ENCODE results near the gene ATP1B1. TPM values are rescaled to one million over a fixed set of nuclear protein-coding genes. Genes with fewer than 3 reads are reported as not detected.
"Not testable (repeated sequence)": the region's sequence is repeated elsewhere in the genome, so short reads cannot be mapped to it uniquely, and the experiment has no call there.

Gene ATP1B1
- total RNA-seq, 1 experiment from 2014 or later = 86.4 TPM

DNA sequence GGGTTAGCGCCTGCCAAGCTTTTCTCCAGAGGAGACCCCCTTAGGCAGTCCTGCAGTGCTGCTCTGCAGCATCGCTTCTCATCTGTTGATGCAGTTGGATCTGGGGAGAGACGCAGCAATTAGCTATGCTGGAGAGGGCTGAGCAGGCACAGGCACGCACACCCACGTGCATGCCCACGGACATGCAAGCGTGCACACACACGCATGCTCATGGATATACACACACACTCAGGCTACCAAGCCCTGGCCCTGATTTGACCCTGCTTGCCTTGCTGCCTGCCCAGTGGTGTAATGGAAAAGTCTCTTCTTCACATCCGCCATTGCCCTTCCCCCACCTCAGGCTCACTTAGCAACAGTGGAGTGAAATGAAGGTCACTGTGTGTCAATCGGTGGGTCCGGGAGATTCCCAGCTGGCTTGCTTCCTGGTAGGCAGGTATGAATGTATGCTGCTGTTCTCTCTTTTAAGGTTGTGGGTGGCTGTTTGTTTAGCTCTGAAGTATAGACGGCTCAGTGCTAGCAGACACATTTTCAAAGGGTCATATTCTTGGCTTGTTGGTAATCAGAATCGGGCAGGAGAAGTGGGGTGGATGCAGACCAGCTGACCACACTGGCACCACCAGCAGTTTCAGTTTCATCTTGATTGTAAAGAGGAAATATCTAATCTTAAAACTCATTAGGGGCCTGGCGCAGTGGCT lies 9.5 kb downstream of the ATP1B1 start:
- DNase-seq (ENCODE audit: low spot score) = peak; percentile 76

- DNase-seq (ENCODE audit: low spot score) = no peak
Measured at GRCh38 chr1:169117014-169117413, 10.5 kb downstream of the ATP1B1 start.

DNA sequence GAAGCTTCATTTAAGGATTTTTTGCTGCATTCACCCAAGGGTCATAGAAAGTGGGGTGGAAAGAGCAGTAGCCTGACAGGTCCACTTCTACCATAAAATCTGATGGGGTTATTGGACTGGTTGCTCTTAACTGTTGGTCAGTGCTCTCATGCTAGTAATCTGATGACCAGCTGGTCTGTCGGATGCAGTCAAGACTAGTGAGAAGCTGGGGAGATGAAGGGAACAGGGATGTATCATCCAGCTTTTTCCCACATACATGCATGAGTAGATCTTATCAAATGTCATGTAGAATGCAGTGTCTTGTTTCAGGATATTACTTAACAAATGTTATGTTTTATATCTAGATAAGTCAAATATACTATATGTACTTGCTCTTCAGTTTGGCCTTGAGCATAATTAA lies 11.1 kb downstream of the ATP1B1 start:
- no peak for DNase-seq (ENCODE audit: low spot score)

- no peak for DNase-seq (ENCODE audit: low spot score)
Measured at GRCh38 chr1:169118227-169118626, 11.7 kb downstream of the ATP1B1 start.

DNA sequence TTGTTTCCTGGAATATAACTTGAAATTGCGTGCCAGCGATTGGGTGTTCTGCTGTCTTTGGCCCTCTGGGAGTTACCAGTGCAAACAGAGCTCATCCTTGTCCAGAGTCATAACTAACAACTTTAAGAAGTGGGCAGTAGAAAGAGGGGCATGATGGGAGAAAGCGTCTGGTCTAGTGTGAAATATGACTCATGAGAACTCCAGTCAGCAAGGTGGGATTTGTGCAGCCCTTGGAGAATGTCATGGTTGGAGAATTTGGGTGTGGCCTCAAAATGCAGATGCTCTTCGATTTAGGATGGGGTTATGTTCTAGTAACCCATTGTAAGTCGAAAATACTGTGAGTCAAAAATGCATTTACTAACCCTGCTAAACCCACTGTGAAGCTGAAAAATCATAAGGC lies 12.9 kb downstream of the ATP1B1 start:
- DNase-seq (ENCODE audit: low spot score) = no peak

GRCh38 chr1:169120066-169120465 lies 13.6 kb downstream of the ATP1B1 start:
- DNase-seq (ENCODE audit: low spot score) = no peak

GRCh38 chr1:169121146-169121923 lies 14.8 kb downstream of the ATP1B1 start:
- DNase-seq (ENCODE audit: low spot score) = no peak

DNA sequence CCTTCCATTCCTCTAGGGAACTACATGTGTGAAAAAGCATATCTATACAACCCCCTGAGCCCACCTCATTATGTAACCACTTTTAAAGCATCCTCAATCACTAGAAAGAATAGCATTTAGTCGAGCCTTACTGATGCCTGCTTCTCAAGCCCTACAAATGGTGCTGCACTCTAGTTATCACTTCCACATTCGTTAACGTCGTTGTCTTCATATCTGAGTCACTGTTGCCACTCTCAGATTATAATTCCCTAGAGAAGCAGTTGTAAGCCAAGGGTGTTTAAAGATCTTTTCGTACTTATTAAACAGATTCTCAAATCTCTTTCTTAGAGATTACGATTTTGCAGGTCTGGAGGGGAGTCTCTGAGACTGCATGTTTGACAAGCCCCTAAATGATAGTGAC lies 16.5 kb downstream of the ATP1B1 start:
- DNase-seq (ENCODE audit: low spot score) = no peak

- peak; percentile 82 for DNase-seq (ENCODE audit: low spot score)
Measured at GRCh38 chr1:169124459-169124858, 18.0 kb downstream of the ATP1B1 start.

GRCh38 chr1:169125597-169125996 lies 19.1 kb downstream of the ATP1B1 start:
- not testable (repeated sequence) for DNase-seq (ENCODE audit: low spot score)

DNA sequence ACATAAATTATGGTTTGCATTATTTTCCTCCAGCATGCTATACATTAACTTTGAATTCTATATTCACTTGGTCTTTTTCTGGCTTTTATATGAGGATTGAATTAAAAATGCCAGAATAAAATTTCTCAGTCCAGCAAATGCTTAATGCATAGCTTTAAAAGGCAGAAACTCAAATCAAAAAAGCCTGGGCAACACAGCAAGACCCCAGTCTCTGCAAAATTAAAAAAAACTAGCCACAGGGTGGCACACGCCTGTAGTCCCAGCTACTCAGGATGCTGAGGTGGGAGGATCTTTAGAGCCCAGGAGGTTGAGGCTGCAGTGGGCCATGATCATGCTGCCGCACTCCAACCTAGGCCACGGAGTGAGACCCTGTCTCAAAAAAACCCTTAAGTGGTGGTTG lies 19.8 kb downstream of the ATP1B1 start:
- DNase-seq (ENCODE audit: low spot score) = no peak

DNA sequence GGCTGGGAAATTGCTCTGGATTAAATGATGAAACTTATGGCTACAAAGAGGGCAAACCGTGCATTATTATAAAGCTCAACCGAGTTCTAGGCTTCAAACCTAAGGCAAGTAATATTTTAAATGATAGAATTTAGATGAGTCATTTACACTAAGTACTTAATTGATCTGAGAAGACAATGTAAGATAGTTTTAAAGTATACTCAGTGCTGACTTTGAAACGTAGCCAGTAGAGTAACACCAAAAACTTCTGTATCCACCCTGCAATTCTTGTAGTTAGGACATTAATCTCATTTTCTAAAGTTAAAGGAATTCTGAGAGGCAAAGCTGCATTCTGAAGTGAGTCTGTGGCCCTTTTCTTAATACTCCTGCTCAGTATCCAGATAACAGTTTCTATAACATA lies 20.8 kb downstream of the ATP1B1 start:
- no peak for DNase-seq (ENCODE audit: low spot score)

DNA sequence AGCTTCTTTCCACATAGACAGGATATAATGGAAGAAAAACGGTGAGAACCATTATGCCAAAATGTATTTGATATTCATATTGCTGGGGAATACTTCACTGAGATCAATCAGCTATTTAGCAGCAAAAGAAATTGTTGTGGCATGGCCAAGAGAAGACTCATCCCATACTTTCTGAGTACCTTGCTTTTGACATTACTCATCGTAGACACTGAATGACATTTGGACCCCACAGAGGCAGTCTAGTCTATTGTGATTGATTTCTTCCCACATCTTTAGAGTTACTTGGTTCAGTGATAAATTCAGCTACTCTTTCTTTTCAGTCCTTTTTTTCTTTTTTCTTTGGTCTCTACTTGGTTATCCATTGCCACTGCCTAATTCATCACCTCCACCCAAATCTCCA lies 22.1 kb downstream of the ATP1B1 start:
- DNase-seq (ENCODE audit: low spot score) = no peak

DNA sequence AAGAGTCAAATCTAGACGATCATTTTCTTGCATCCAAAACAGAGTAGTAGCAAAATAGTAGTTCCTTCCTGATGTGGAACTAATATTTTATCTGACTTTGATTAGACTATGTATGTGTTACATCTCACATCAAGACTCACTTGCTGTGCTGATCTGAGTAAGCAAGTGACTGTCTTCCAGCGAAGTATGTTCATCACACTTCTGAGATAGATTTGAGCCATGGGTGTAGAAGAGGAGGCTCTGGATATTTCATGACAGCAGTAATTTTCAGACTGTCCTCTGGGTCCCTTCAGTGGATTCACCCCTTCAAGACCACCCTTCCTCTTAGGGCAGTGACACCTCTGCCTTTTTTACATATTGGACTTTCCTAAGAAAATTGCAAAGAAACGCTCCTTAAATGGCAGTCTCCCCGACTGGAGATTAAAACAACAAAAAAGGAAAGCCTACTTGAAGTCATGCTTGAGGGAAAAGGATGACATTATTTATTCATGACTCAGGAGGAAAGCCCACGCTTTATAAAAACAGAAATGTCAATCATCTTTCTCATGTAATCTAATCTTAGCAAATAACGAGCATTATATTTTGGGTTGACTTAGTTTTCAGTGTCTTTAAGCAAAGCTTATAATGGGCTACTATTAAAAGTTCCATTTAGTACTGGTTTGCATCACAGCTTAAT lies 22.8 kb downstream of the ATP1B1 start:
- no peak for DNase-seq (ENCODE audit: low spot score)

DNA sequence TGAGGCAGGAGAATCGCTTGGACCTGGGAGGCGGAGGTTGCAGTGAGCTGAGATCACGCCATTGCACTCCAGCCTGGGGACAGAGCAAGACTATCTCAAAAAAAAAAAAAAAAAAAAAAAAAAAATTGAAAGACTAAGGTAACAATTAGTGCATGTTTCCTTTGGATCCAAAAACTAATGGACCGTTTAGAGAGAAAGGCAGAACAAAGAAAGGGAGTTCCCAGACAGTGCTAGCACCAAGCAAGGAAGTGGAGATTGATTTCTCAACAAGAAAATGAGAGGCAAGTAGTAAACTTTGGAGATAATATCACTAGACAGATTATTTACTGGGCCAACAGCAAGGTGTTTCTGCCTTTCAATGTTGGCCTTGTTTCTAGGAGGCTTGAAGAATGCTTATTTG lies 24.2 kb downstream of the ATP1B1 start:
- DNase-seq (ENCODE audit: low spot score) = no peak

DNA sequence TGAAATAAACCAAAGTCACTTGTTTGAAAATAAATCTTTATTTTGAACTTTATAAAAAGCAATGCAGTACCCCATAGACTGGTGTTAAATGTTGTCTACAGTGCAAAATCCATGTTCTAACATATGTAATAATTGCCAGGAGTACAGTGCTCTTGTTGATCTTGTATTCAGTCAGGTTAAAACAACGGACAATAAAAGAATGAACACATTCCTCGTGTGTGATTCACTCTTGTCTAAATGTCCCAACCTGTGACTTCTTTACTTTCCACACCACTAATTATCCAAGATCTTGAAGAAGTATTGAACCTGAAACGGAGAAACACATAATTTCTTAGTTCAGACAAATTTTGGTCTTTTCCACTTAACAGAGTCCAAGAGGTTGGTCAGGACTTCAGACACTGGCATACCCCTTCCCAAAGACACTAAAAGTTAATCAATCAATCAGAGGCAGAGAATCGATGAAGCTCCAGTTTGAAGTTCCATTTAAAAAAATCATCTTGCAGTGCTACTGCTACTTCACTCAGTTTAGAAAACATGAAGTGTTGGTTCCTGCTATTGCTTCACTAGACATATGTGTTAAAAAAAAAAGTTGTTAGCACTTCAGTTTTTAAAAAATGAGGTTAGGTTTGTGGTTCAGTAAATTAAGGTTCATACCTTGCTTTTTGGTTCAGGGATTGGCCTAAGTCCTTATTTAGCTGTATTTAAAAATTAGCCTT lies 26.2 kb downstream of the ATP1B1 start:
- no peak for DNase-seq (ENCODE audit: low spot score)

DNA sequence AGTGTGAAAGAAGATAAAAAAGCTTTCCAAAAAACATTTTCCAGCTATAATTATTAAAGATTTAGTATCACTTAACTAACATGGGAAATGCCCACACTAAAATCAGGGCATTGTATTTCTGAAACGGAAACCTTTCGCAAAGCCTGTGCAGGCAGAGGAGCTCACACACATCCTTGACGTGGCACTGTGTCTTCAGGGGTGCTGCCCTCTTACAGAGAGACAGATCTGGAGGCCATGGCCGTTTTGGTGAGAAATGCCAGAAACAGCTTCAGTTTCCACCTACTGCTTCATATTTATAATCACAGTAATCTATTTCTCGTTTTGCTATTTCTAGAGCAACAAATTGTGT lies 26.7 kb downstream of the ATP1B1 start:
- no peak for DNase-seq (ENCODE audit: low spot score)

DNA sequence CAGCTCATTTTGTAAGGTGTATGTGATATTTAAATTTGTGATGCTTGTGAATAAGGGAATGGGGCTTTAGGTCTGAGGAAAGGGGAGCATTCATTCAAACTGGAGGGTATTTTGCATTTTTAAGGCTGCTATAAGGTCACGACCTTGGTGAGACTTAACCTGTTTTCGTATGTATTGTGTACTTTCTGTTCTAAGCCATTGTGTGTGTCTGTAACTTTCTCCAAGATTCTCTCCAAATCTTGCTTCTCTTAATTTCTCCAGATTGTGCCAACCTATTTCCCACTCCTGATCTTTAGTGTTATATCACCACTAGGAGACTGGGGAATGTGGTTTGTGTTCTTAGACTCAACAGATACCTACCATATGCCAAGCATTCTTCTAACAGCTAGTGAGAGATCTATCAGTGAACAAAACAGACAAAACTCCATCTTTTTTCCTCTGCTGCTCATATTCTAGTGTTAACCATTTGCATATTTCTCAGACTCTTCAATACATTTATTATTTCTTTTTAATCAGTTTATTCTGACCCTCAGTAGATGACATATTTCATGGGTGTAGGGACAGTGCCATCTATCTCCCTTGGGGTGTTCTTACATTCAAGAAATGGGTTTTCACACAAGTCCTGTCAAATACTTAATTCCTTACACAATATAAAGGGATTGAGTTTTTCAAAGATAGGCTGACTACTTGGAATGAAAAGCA lies 27.5 kb downstream of the ATP1B1 start:
- peak; percentile 35 for DNase-seq (ENCODE audit: low spot score)

- DNase-seq (ENCODE audit: low spot score) = no peak
Measured at GRCh38 chr1:169137357-169137756, 30.9 kb downstream of the ATP1B1 start.

GRCh38 chr1:169138866-169139670 lies 32.6 kb downstream of the ATP1B1 start:
- DNase-seq (ENCODE audit: low spot score) = no peak

DNA sequence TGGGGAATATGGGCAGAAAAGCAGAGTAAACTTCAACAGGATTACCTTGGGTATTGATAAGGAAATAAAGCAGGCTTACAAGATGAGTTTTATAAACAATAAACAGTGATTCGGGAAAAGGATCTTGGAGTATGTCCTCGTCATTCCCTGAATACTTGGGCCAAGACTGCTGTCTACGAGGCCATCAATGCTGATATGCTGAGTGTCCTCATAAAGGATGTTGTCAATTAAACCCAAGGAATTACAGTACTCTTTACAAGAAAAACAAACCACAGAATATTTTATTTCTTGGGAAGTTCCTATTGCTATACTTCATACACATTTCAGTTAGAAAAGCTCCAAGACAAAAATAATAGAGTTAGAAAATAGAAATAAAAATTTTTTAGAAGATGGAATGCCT lies 34.9 kb downstream of the ATP1B1 start:
- DNase-seq (ENCODE audit: low spot score) = no peak
